ENCODE data around the gene BANK1. TPM values are rescaled to one million over a fixed set of nuclear protein-coding genes. Genes with fewer than 3 reads are reported as not detected.

The BANK1 gene
- total and polyA plus RNA-seq, 10 of the 15 experiments (the other 5 are each of a cell fraction or from before 2014, with no cell fraction given), result 0.13 to 2.1 (median 0.42) TPM

DNA sequence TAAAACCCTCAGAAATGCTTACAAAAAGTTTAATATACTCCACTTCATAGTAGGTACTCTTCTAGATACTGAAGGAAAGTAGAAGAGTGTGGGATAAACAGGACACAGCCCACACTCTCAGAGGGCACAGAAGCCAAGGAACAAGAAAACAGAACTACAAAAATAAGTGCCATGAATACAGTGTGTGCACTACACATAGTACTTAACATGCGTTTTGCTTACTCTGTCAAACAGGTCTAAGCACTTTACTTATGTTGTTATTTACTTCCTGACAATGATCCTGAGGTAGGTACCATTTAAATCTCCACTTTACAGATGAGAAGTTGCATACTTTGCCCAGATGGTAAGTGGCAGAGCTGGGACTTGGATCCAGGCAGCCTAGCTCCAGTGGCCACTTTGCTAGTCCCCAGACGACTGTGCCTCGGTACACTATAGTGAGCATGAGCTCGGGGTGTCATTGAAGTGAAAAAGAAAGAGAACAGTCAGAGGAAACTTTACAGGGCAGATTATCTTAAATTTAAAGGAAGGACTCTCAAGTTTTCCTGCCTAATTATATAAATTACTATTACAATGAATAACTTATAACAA, 120.3 kb downstream of the BANK1 start:
- no peaks in the 10 kb centered on the region for H3K79me2 ChIP-seq (ENCODE audit: control insufficient read depth, insufficient read depth, low read length)
- FAIRE-seq (no peak), ATAC-seq (no peak), DNase-seq (ENCODE audit: low read depth, low spot score) (no peak)
- intact Hi-C loops (cut with micrococcal nuclease; ENCODE audit: unreplicated experiment), result no loop called here
- no peak overlapping the region for H2AFZ ChIP-seq (ENCODE audit: control insufficient read depth, low read depth, low read length)
- no peaks in the 10 kb centered on the region for H3K27me3 ChIP-seq (replicated peaks in 1 of 2; ENCODE audit: control insufficient read depth in 2 of 2, insufficient read depth in 2 of 2, low read length in 1 of 2)
- BruUV-seq (replicated peaks), result no TSS peak
- in situ Hi-C loops (cut with MboI), result no loop called here
- no peaks in the 10 kb centered on the region for H3K9me3 ChIP-seq (replicated peaks; ENCODE audit: control insufficient read depth, insufficient read depth, low read length)
- no peaks in the 10 kb centered on the region for H4K20me1 ChIP-seq (ENCODE audit: control insufficient read depth, insufficient read depth)
- RAD21 ChIA-PET (ENCODE audit: unreplicated experiment), result no interaction called here
- no peak overlapping the region for H3K9ac ChIP-seq (ENCODE audit: control insufficient read depth, insufficient read depth, low read length)
- no peak overlapping the region for H3K4me2 ChIP-seq (ENCODE audit: control insufficient read depth, insufficient read depth)
- POLR2A ChIA-PET, result interaction anchor here (0.5 kb wide), 1 partner anchor 641 kb away, joined by 4 read pairs; no protein-coding TSS in a partner anchor
- SMC1A ChIA-PET (ENCODE audit: uncharacterized antibody, unreplicated experiment), result no interaction called here
- 66% methylated on average over 4 of the region's 4 CpGs for WGBS (ENCODE audit: insufficient coverage, insufficient replicate concordance, low lambda C conversion rate, missing lambda C conversion rate)
- CTCF ChIA-PET, result no interaction called here
- H3K27ac ChIP-seq (ENCODE audit: control insufficient read depth, insufficient read depth), result no peak overlapping the region
- no peaks in the 10 kb centered on the region for H3K4me1 ChIP-seq (ENCODE audit: control insufficient read depth, insufficient read depth, low read length)
- TF ChIP-seq RBBP5 (conservative IDR thresholded peaks at IDR 0.05), result no peak
- no peak for TF ChIP-seq ZNF207 (IDR thresholded peaks at IDR 0.05; ENCODE audit: borderline replicate concordance)
- no peak for TF ChIP-seq WRNIP1 (IDR thresholded peaks at IDR 0.05; ENCODE audit: borderline replicate concordance, low read depth, low read length)
- TF ChIP-seq IKZF1 (conservative IDR thresholded peaks at IDR 0.05), result no peak
- TF ChIP-seq HDGF (IDR thresholded peaks at IDR 0.05), result no peak
- no peak for TF ChIP-seq HCFC1 (IDR thresholded peaks at IDR 0.05; ENCODE audit: low read length)
- no peak for TF ChIP-seq SREBF1 (IDR thresholded peaks at IDR 0.05; ENCODE audit: low read length)
- TF ChIP-seq RCOR1 (conservative IDR thresholded peaks at IDR 0.05; ENCODE audit: low read depth, low read length), result no peak
- TF ChIP-seq JUNB (IDR thresholded peaks at IDR 0.05), result no peak
- TF ChIP-seq JUND (IDR thresholded peaks at IDR 0.05; ENCODE audit: low read depth, low read length), result no peak
- no peak for TF ChIP-seq BMI1 (IDR thresholded peaks at IDR 0.05; ENCODE audit: borderline replicate concordance)
- no peak for TF ChIP-seq USF2 (IDR thresholded peaks at IDR 0.05; ENCODE audit: borderline replicate concordance, low read depth, low read length)
- no peak for TF ChIP-seq NFYB (IDR thresholded peaks at IDR 0.05; ENCODE audit: insufficient read depth, low read depth, low read length)
- TF ChIP-seq ZBTB11 (CRISPR knock-in tag; IDR thresholded peaks at IDR 0.05), result no peak
- TF ChIP-seq MTA3 (IDR thresholded peaks at IDR 0.05; ENCODE audit: borderline replicate concordance, low read length), result no peak
- TF ChIP-seq TBL1XR1 (IDR thresholded peaks at IDR 0.05; ENCODE audit: low read depth, low read length), result no peak
- no peak for TF ChIP-seq ZBTB4 (CRISPR knock-in tag; IDR thresholded peaks at IDR 0.05)
- TF ChIP-seq, protein P1, sequence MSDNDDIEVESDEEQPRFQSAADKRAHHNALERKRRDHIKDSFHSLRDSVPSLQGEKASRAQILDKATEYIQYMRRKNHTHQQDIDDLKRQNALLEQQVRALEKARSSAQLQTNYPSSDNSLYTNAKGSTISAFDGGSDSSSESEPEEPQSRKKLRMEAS (IDR thresholded peaks at IDR 0.05; ENCODE audit: low read depth, low read length), result no peak
- no peak overlapping the region for H3K4me3 ChIP-seq
- H3K36me3 ChIP-seq (ENCODE audit: control insufficient read depth in 2 of 2, insufficient read depth in 2 of 2, low read length in 1 of 2), result no peaks in the 10 kb centered on the region

All from GM12878 (cell line).